Peyer's patch (tissue), 4 donors: ENCODE results near the gene CUBN. TPM values are rescaled to one million over a fixed set of nuclear protein-coding genes. Genes with fewer than 3 reads are reported as not detected.
A peak's percentile ranks its signal among the peaks of the same experiment; 100 is the strongest.

Experiments used
- DNase-seq, 3 donors: peaks; one replicate each; pipeline ENCODE4 v3.0.0-alpha.2; 2017 to 2019
- H3K27ac ChIP-seq, 4 donors: fragments of 200-600 bp; sonication (generic); one replicate each; pipeline ENCODE4 v1.5.1; 2016 to 2019
- H3K27me3 ChIP-seq, 2 donors: fragments of 200-600 bp; sonication (generic); one replicate each; pipeline ENCODE4 v1.5.1; 2019
- H3K36me3 ChIP-seq, 3 donors: fragments of 200-600 bp; sonication (generic); one replicate each; pipeline ENCODE4 v1.5.1; 2016 to 2019
- H3K4me1 ChIP-seq, 4 donors: fragments of 200-600 bp; sonication (generic); one replicate each; pipeline ENCODE4 v1.5.1; 2016 to 2019
- H3K4me3 ChIP-seq, 4 donors: fragments of 200-600 bp; sonication (generic); 1 replicate in 3 of 4; 2 replicates in 1 of 4; pipeline ENCODE4 v1.5.1; 2016 to 2019; ENCODE audit warnings: mild to moderate bottlenecking in 1 of 4
- H3K9me3 ChIP-seq, 4 donors: fragments of 200-600 bp; sonication (generic); one replicate each; pipeline ENCODE4 v1.5.1; 2016 to 2019; ENCODE audit warnings: mild to moderate bottlenecking in 1 of 4
- POLR2A ChIP-seq, 2 donors: fragments of 450-650 bp; IDR thresholded peaks; one replicate each; pipeline ENCODE4 v1.5.1; 2017; ENCODE audit warnings: antibody characterized with exemption in 2 of 2, mild to moderate bottlenecking in 2 of 2, moderate library complexity in 2 of 2
- total RNA-seq, 4 donors: library from RNA; depleted of rRNA; stranded (reverse); fragments of >200 nt; gene quantifications; one replicate each; pipeline ENCODE4 v1.1.0, GENCODE V29; 2016
- TF ChIP-seq, protein P1 (sequence below), 6 experiments: fragments of 450-650 bp in 4 of 6; fragments of 200-600 bp in 2 of 6; sonication (generic) in 1 of 6; IDR thresholded peaks; one replicate each; pipeline ENCODE4 v1.5.1; 2017 to 2019; ENCODE audit warnings: antibody characterized with exemption in 6 of 6, mild to moderate bottlenecking in 3 of 6, moderate library complexity in 1 of 6

Gene CUBN
- total RNA-seq, 4 donors from 2014 or later: 2.5 to 329 (median 126) TPM

GRCh38 chr10:16819026-16819425, 310.6 kb downstream of the CUBN start:
- Histone ChIP-seq H3K4me1 (peaks cover 0 to 14% (median 3%) of the 10 kb centered on the region in 4 donors), H3K4me3 (no peak overlapping the region), H3K9me3 (peaks cover 0 to 12% (median 4%) of the 10 kb centered on the region in 4 donors), H3K36me3 (no peaks in the 10 kb centered on the region), H3K27me3 (no peaks in the 10 kb centered on the region), H3K27ac (no peak overlapping the region)
- no peak for DNase-seq
- TF ChIP-seq, protein P1, sequence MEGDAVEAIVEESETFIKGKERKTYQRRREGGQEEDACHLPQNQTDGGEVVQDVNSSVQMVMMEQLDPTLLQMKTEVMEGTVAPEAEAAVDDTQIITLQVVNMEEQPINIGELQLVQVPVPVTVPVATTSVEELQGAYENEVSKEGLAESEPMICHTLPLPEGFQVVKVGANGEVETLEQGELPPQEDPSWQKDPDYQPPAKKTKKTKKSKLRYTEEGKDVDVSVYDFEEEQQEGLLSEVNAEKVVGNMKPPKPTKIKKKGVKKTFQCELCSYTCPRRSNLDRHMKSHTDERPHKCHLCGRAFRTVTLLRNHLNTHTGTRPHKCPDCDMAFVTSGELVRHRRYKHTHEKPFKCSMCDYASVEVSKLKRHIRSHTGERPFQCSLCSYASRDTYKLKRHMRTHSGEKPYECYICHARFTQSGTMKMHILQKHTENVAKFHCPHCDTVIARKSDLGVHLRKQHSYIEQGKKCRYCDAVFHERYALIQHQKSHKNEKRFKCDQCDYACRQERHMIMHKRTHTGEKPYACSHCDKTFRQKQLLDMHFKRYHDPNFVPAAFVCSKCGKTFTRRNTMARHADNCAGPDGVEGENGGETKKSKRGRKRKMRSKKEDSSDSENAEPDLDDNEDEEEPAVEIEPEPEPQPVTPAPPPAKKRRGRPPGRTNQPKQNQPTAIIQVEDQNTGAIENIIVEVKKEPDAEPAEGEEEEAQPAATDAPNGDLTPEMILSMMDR (IDR thresholded peaks at IDR 0.05): no peak
- TF ChIP-seq POLR2A (IDR thresholded peaks at IDR 0.05): no peak

DNA sequence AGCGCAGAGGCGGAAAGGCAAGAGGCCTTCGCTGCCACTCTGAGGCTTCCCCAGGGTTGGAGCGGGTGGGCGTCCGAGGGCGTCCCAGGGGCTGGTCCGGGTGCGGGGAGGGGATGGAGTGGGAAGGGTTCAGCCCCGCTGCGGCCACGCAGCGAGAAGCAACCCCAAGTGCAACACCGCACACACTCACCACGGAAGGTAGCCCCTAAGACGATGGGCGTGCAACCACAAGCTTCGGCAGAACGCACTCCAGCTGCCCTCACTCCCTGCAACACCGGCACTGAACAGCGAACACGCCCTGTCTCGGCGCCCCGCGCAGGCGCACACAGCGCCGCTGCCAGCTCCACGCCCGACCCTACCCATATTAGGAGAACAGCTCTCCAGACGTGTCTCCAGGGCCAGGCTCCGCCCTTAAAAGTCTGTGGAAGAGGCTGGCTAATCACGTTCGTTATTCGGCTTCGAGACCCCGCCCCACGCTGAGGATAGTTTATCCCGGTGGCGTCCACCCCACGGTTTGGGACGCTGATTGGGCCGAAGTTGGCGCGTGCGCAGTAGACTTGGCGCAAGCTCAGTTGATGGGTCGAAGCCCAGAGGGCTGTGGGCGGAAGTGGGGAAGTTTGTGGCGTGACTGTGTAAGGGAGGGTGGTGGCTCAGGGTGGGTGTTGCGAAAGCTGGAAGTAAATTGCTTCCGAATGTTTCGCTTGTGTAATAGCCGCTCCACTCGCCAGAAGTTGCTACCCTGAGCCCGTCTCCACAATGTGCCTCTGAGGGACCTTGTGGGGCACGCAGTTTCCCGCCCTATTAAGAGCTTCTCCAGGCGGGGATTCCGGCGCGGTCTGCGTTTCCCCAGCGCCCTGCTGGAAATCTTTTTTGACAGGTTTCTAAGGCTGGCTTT, 312.2 kb downstream of the CUBN start, which contains the start of gene RSU1:
TSS of gene RSU1 (minus strand) at position 300 of the 895 bp plus-strand sequence. CDS start 343 bp downstream, outside the sequence.
- peak; percentile 100 for DNase-seq
- peak within 1 kb of the TSS; percentile 79 to 93 (median 84) for H3K27ac ChIP-seq
- H3K27me3 ChIP-seq: no peaks in the 10 kb centered on the region
- peaks cover 0 to 14% (median 3%) of the 10 kb centered on the region in 4 donors for H3K4me1 ChIP-seq
- peak within 1 kb of the TSS; percentile 51 to 82 (median 76) for H3K4me3 ChIP-seq
- no peaks in the 10 kb centered on the region for H3K36me3 ChIP-seq
- TF ChIP-seq, protein P1 (IDR thresholded peaks at IDR 0.05): peak in 1 of 6 experiments; percentile 10
- peak; percentile 51 to 79 for TF ChIP-seq POLR2A (IDR thresholded peaks at IDR 0.05)
- peaks cover 0 to 6% (median 0%) of the 10 kb centered on the region in 4 donors for H3K9me3 ChIP-seq

- peaks cover 0 to 14% (median 3%) of the 10 kb centered on the region in 4 donors for H3K4me1 ChIP-seq
- peaks cover 0 to under 1% (median 0%) of the 10 kb centered on the region in 4 donors for H3K9me3 ChIP-seq
- H3K27ac ChIP-seq: peak overlapping the region; percentile 65 to 87 (median 71)
- no peaks in the 10 kb centered on the region for H3K27me3 ChIP-seq
- TF ChIP-seq POLR2A (IDR thresholded peaks at IDR 0.05): no peak
- TF ChIP-seq, protein P1 (IDR thresholded peaks at IDR 0.05): no peak
- DNase-seq: no peak
- H3K4me3 ChIP-seq: peak overlapping the region; percentile 51 to 82 (median 76)
- H3K36me3 ChIP-seq: no peaks in the 10 kb centered on the region
Measured at GRCh38 chr10:16816830-16817124, 312.8 kb downstream of the CUBN start.

DNA sequence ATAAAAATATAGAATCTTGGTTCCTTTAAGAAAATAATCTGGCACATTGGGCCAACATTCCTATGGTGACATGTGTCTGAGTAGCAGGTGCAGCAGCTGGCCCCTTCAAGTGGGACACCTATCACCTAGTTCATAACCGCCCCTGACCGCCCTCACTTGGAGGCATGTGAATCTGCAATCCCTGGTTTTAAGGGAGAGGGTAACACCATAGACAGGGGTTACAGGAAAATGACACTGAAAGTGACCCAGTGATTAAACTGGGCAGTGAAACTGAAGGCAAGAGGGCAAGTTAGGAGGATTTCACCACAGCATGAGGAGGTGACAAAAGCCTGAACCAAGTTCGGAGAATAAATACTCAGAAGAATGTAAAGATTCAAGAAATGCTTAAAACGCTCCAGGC, 313.4 kb downstream of the CUBN start:
- Histone ChIP-seq H3K4me3 (peak overlapping the region in 3 of 4 donors; percentile 51 to 82 (median 74)), H3K36me3 (no peaks in the 10 kb centered on the region), H3K27ac (no peak overlapping the region)

GRCh38 chr10:16814012-16814411, 315.6 kb downstream of the CUBN start:
- H3K4me1 ChIP-seq: peaks cover 0 to 14% (median 3%) of the 10 kb centered on the region in 4 donors
- H3K27me3 ChIP-seq: no peaks in the 10 kb centered on the region
- no peak for DNase-seq
- no peak overlapping the region for H3K27ac ChIP-seq
- TF ChIP-seq, protein P1 (IDR thresholded peaks at IDR 0.05): no peak
- no peak for TF ChIP-seq POLR2A (IDR thresholded peaks at IDR 0.05)
- H3K9me3 ChIP-seq: no peaks in the 10 kb centered on the region
- no peaks in the 10 kb centered on the region for H3K36me3 ChIP-seq
- H3K4me3 ChIP-seq: no peak overlapping the region

More for the DNA sequence above, 313.4 kb downstream of the CUBN start:
- no peak for TF ChIP-seq POLR2A (IDR thresholded peaks at IDR 0.05)
- TF ChIP-seq, protein P1 (IDR thresholded peaks at IDR 0.05): no peak
- no peak for DNase-seq
- no peaks in the 10 kb centered on the region for H3K27me3 ChIP-seq
- no peaks in the 10 kb centered on the region for H3K9me3 ChIP-seq
- peaks cover 0 to 14% (median 3%) of the 10 kb centered on the region in 4 donors for H3K4me1 ChIP-seq
